GM12878 (cell line): ENCODE results near the gene GNA15. TPM values are rescaled to one million over a fixed set of nuclear protein-coding genes. Genes with fewer than 3 reads are reported as not detected.

ENCODE experiments used
- ATAC-seq: fragments of 200-7000 bp; cut with Tn5 transposase; 3 replicates; pipeline ENCODE4 v1.9.1; 2020; ENCODE audit warnings: mild to moderate bottlenecking, moderate library complexity
- BruUV-seq: library from RNA; stranded (reverse); fragments of 400-500 nt; replicated peaks from 2 replicates; lab custom pipeline; 2021; lab: Mats Ljungman, UMichigan
- CTCF ChIA-PET: fragments of 300-600 bp; sonication (Branson Sonifier 250); formaldehyde crosslinking; extraction: SDS; loops from one replicate; lab custom pipeline; 2021; ENCODE audit warnings: inconsistent platforms; lab: Yijun Ruan, JAX
- POLR2A ChIA-PET: fragments of 350-600 bp; formaldehyde crosslinking; extraction: SDS; loops from one replicate; lab custom pipeline; 2021; ENCODE audit warnings: inconsistent platforms; lab: Charles Lee
- RAD21 ChIA-PET: fragments of 300-600 bp; sonication (Branson Sonifier 250); formaldehyde crosslinking; loops from one replicate; lab custom pipeline; 2023; ENCODE audit warnings: antibody characterized with exemption; ENCODE audit not compliant: unreplicated experiment; lab: Charles Lee
- SMC1A ChIA-PET: fragments of 300-600 bp; sonication (Branson Sonifier 250); formaldehyde crosslinking; loops from one replicate; lab custom pipeline; 2023; ENCODE audit not compliant: unreplicated experiment, uncharacterized antibody; lab: Charles Lee
- DNase-seq: peaks from one replicate; pipeline ENCODE4 v3.0.0-alpha.2; 2011; ENCODE audit warnings: low read depth, low spot score
- FAIRE-seq: peaks from 3 replicates; lab custom pipeline; 2011; peaks lifted over from hg19 to GRCh38; lab: Jason Lieb, UNC
- H2AFZ ChIP-seq: 2 replicates; pipeline ENCODE4 v1.6.0; 2011; ENCODE audit warnings: low read depth, low read length, control low read depth; ENCODE audit not compliant: control insufficient read depth
- H3K27ac ChIP-seq: 2 replicates; pipeline ENCODE4 v1.5.1; 2011; ENCODE audit warnings: control low read depth; ENCODE audit not compliant: control insufficient read depth, insufficient read depth
- H3K27me3 ChIP-seq, 2 experiments: replicated peaks in 1 of 2; 2 replicates each; pipeline versions ENCODE4 v1.6.0 to v1.6.1; 2011; ENCODE audit warnings: low read length in 1 of 2; ENCODE audit not compliant: control insufficient read depth in 2 of 2, insufficient read depth in 2 of 2
- H3K36me3 ChIP-seq, 2 experiments: 2 replicates each; pipeline ENCODE4 v1.5.1; 2011; ENCODE audit warnings: low read length in 1 of 2; ENCODE audit not compliant: control insufficient read depth in 2 of 2, insufficient read depth in 2 of 2
- H3K4me1 ChIP-seq: 2 replicates; pipeline ENCODE4 v1.6.1; 2011; ENCODE audit warnings: mild to moderate bottlenecking, low read length, moderate library complexity, mixed read lengths; ENCODE audit not compliant: control insufficient read depth, insufficient read depth
- H3K4me2 ChIP-seq: 2 replicates; pipeline ENCODE4 v1.6.0; 2011; ENCODE audit warnings: control low read depth; ENCODE audit not compliant: control insufficient read depth, insufficient read depth
- H3K4me3 ChIP-seq: fragments of 200-600 bp; sonication (generic); 2 replicates; pipeline ENCODE4 v1.5.1; 2016
- H3K79me2 ChIP-seq: 2 replicates; pipeline ENCODE4 v1.6.0; 2011; ENCODE audit warnings: low read length; ENCODE audit not compliant: control insufficient read depth, insufficient read depth
- H3K9ac ChIP-seq: 2 replicates; pipeline ENCODE4 v1.8.0; 2011; ENCODE audit warnings: low read length, control low read depth, mixed read lengths; ENCODE audit not compliant: control insufficient read depth, insufficient read depth
- H3K9me3 ChIP-seq: replicated peaks from 3 replicates; pipeline ENCODE4 v1.5.1; 2011; ENCODE audit warnings: mild to moderate bottlenecking, low read length; ENCODE audit not compliant: control insufficient read depth, insufficient read depth
- H4K20me1 ChIP-seq: 2 replicates; pipeline ENCODE4 v1.6.0; 2011; ENCODE audit not compliant: control insufficient read depth, insufficient read depth
- ASH2L ChIP-seq: fragments of 300-600, 200-600 bp; sonication (generic); IDR thresholded peaks from 2 replicates; pipeline ENCODE4 v1.6.1; 2017; ENCODE audit warnings: low read depth, mild to moderate bottlenecking, borderline replicate concordance
- BACH1 ChIP-seq: fragments of 450-650 bp; IDR thresholded peaks from 2 replicates; pipeline ENCODE4 v1.6.1; 2017; ENCODE audit warnings: mild to moderate bottlenecking, borderline replicate concordance
- BHLHE40 ChIP-seq, 2 experiments: fragments of 450-650 bp in 1 of 2; IDR thresholded peaks; 2 replicates each; pipeline ENCODE4 v1.6.1; 2011 to 2017; ENCODE audit warnings: low read depth in 2 of 2, borderline replicate concordance in 1 of 2, improper control_type of control experiment in 1 of 2, low read length in 1 of 2, mild to moderate bottlenecking in 1 of 2
- GABPA ChIP-seq: IDR thresholded peaks from 2 replicates; pipeline ENCODE4 v1.6.1; 2014; ENCODE audit warnings: antibody characterized with exemption, low read depth, mild to moderate bottlenecking, inconsistent platforms
- IKZF1 ChIP-seq: fragments of 450-650 bp; conservative IDR thresholded peaks from 2 replicates; pipeline ENCODE4 v1.6.1; 2017; ENCODE audit warnings: antibody characterized with exemption, mild to moderate bottlenecking
- MYC ChIP-seq: IDR thresholded peaks from 2 replicates; pipeline ENCODE4 v1.6.1; 2011; ENCODE audit warnings: mild to moderate bottlenecking, low read length, moderate library complexity, inconsistent platforms; ENCODE audit not compliant: insufficient read depth, insufficient replicate concordance, insufficient read length, severe bottlenecking
- POLR2A ChIP-seq: IDR thresholded peaks from 2 replicates; pipeline ENCODE4 v1.6.1; 2011; ENCODE audit warnings: low read depth, mild to moderate bottlenecking, low read length
- POLR2AphosphoS5 ChIP-seq: IDR thresholded peaks from 2 replicates; pipeline ENCODE4 v1.6.1; 2011; ENCODE audit warnings: mild to moderate bottlenecking, low read length, inconsistent platforms
- RBBP5 ChIP-seq: fragments of 200-600 bp; sonication (generic); conservative IDR thresholded peaks from 2 replicates; pipeline ENCODE4 v1.6.1; 2016
- YY1 ChIP-seq: IDR thresholded peaks from 2 replicates; pipeline ENCODE4 v1.6.1; 2011; ENCODE audit warnings: low read depth, mild to moderate bottlenecking, low read length
- WGBS: methylation state at CpG from one replicate; pipeline ENCODE4 v1.1.6; 2016; ENCODE audit warnings: low lambda C conversion rate; ENCODE audit not compliant: insufficient replicate concordance, insufficient coverage; ENCODE audit errors: missing lambda C conversion rate; 5-methylcytosine and 5-hydroxymethylcytosine counted together
- in situ Hi-C: fragments of 300-500 bp; cut with MboI; formaldehyde crosslinking; loops from 9 replicates; pipeline ENCODE4 v1.14.3; 2018; ENCODE audit warnings: mixed read lengths
- intact Hi-C: fragments of 100-400 bp; cut with micrococcal nuclease; formaldehyde crosslinking; loops from one replicate; pipeline ENCODE4 v1.14.2; 2022; ENCODE audit not compliant: unreplicated experiment
- polyA plus RNA-seq, 11 experiments: library from polyadenylated mRNA; depleted of rRNA in 4 of 11; unstranded in 6 of 11; stranded (reverse) in 5 of 11; fragments of >200 nt; fragmentation: Nextera tagmentation in 4 of 11; fragmentation: Illumina TruSeq in 1 of 11; extraction: Ambion mirVana in 4 of 11; extraction: Trizol in 1 of 11; gene quantifications; 1 replicate in 1 of 11; 2 replicates in 10 of 11; pipeline versions ENCODE4 v1.2.1 to v1.2.3, GENCODE V29; 2011 to 2016; ENCODE audit warnings: inconsistent platforms in 2 of 11, missing spikeins in 2 of 11, low read depth in 1 of 11
- total RNA-seq, 4 experiments: library from RNA; depleted of rRNA in 3 of 4; stranded (reverse); fragments of >200 nt in 3 of 4; fragmentation: Illumina TruSeq in 1 of 4; extraction: Trizol in 1 of 4; gene quantifications; 2 replicates each; pipeline versions ENCODE4 v1.2.1 to v1.2.3, GENCODE V29; 2013 to 2021
- TF ChIP-seq, protein P1 (sequence below): fragments of 450-650 bp; IDR thresholded peaks from 2 replicates; pipeline ENCODE4 v1.6.1; 2017; ENCODE audit warnings: antibody characterized with exemption, mild to moderate bottlenecking, moderate library complexity
- TF ChIP-seq, protein P2 (sequence below): fragments of 450-650 bp; IDR thresholded peaks from 2 replicates; pipeline ENCODE4 v1.6.1; 2017; ENCODE audit warnings: mild to moderate bottlenecking, moderate library complexity

Gene GNA15
- total and polyA plus RNA-seq, 10 of the 15 experiments (the other 5 are each of a cell fraction or from before 2014, with no cell fraction given) = 0.42 to 18.0 (median 9.4) TPM

DNA sequence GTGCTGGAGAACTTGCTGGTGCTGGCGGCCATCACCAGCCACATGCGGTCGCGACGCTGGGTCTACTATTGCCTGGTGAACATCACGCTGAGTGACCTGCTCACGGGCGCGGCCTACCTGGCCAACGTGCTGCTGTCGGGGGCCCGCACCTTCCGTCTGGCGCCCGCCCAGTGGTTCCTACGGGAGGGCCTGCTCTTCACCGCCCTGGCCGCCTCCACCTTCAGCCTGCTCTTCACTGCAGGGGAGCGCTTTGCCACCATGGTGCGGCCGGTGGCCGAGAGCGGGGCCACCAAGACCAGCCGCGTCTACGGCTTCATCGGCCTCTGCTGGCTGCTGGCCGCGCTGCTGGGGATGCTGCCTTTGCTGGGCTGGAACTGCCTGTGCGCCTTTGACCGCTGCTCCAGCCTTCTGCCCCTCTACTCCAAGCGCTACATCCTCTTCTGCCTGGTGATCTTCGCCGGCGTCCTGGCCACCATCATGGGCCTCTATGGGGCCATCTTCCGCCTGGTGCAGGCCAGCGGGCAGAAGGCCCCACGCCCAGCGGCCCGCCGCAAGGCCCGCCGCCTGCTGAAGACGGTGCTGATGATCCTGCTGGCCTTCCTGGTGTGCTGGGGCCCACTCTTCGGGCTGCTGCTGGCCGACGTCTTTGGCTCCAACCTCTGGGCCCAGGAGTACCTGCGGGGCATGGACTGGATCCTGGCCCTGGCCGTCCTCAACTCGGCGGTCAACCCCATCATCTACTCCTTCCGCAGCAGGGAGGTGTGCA is 43.3 kb downstream of the GNA15 start:
- in situ Hi-C loops = no loop called here
- no peaks in the 10 kb centered on the region for H3K36me3 ChIP-seq
- H3K27me3 ChIP-seq = no peaks in the 10 kb centered on the region
- DNase-seq = no peak
- intact Hi-C loops = no loop called here
- TF ChIP-seq, protein P1, sequence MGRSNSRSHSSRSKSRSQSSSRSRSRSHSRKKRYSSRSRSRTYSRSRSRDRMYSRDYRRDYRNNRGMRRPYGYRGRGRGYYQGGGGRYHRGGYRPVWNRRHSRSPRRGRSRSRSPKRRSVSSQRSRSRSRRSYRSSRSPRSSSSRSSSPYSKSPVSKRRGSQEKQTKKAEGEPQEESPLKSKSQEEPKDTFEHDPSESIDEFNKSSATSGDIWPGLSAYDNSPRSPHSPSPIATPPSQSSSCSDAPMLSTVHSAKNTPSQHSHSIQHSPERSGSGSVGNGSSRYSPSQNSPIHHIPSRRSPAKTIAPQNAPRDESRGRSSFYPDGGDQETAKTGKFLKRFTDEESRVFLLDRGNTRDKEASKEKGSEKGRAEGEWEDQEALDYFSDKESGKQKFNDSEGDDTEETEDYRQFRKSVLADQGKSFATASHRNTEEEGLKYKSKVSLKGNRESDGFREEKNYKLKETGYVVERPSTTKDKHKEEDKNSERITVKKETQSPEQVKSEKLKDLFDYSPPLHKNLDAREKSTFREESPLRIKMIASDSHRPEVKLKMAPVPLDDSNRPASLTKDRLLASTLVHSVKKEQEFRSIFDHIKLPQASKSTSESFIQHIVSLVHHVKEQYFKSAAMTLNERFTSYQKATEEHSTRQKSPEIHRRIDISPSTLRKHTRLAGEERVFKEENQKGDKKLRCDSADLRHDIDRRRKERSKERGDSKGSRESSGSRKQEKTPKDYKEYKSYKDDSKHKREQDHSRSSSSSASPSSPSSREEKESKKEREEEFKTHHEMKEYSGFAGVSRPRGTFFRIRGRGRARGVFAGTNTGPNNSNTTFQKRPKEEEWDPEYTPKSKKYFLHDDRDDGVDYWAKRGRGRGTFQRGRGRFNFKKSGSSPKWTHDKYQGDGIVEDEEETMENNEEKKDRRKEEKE = no peak
- TF ChIP-seq RBBP5 = no peak
- TF ChIP-seq POLR2AphosphoS5 = 0 out of 2 replicates have a peak, but pooled peaks have one; percentile 42
- peak; percentile 57 for TF ChIP-seq MYC
- peak; percentile 39; the same call in 1 of the 2 replicates for TF ChIP-seq IKZF1
- TF ChIP-seq BACH1 = peak; percentile 28; the same call in 1 of the 2 replicates
- no peak for TF ChIP-seq ASH2L
- TF ChIP-seq YY1 = peak; percentile 58
- peak in 1 of 2 experiments; percentile 31; a peak in 1 of 4 replicates for TF ChIP-seq BHLHE40 (IDR thresholded peaks at IDR 0.05; ENCODE audit: borderline replicate concordance in 1 of 2, low read depth in 2 of 2, low read length in 1 of 2)
- peak; percentile 41 for TF ChIP-seq POLR2A
- TF ChIP-seq, protein P2, sequence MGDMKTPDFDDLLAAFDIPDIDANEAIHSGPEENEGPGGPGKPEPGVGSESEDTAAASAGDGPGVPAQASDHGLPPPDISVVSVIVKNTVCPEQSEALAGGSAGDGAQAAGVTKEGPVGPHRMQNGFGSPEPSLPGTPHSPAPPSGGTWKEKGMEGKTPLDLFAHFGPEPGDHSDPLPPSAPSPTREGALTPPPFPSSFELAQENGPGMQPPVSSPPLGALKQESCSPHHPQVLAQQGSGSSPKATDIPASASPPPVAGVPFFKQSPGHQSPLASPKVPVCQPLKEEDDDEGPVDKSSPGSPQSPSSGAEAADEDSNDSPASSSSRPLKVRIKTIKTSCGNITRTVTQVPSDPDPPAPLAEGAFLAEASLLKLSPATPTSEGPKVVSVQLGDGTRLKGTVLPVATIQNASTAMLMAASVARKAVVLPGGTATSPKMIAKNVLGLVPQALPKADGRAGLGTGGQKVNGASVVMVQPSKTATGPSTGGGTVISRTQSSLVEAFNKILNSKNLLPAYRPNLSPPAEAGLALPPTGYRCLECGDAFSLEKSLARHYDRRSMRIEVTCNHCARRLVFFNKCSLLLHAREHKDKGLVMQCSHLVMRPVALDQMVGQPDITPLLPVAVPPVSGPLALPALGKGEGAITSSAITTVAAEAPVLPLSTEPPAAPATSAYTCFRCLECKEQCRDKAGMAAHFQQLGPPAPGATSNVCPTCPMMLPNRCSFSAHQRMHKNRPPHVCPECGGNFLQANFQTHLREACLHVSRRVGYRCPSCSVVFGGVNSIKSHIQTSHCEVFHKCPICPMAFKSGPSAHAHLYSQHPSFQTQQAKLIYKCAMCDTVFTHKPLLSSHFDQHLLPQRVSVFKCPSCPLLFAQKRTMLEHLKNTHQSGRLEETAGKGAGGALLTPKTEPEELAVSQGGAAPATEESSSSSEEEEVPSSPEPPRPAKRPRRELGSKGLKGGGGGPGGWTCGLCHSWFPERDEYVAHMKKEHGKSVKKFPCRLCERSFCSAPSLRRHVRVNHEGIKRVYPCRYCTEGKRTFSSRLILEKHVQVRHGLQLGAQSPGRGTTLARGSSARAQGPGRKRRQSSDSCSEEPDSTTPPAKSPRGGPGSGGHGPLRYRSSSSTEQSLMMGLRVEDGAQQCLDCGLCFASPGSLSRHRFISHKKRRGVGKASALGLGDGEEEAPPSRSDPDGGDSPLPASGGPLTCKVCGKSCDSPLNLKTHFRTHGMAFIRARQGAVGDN = peak; percentile 12
- no peak for TF ChIP-seq GABPA
- RAD21 ChIA-PET = no interaction called here
- peak overlapping the region; percentile 95 for H3K27ac ChIP-seq
- FAIRE-seq = no peak
- H3K79me2 ChIP-seq = peaks cover 51% of the 10 kb centered on the region
- no peaks in the 10 kb centered on the region for H3K9me3 ChIP-seq
- H3K4me2 ChIP-seq = peak overlapping the region; percentile 52
- under 1% methylated on average over 48 of the region's 52 CpGs for WGBS
- ATAC-seq = peak; percentile 33
- H2AFZ ChIP-seq = peak overlapping the region; percentile 58
- CTCF ChIA-PET = interaction anchor here (0.5 kb wide), 1 partner anchor 97 kb away, joined by 3 read pairs; no protein-coding TSS in a partner anchor
- POLR2A ChIA-PET = interaction anchor here (1.0 to 1.1 kb wide), 2 partner anchors 46 to 50 kb away, joined by 3 read pairs; no protein-coding TSS in a partner anchor
- peaks cover 22% of the 10 kb centered on the region for H3K4me1 ChIP-seq
- no peaks in the 10 kb centered on the region; the same call in 1 of the 2 replicates for H4K20me1 ChIP-seq
- SMC1A ChIA-PET = no interaction called here
- BruUV-seq = TSS peak; percentile 61
- peak overlapping the region; percentile 89 for H3K9ac ChIP-seq
- H3K4me3 ChIP-seq = peak overlapping the region; percentile 81
